GM20431 (cell line): Measurements from ENCODE around the gene COQ2.
"Not testable (repeated sequence)": the region's sequence is repeated elsewhere in the genome, so short reads cannot be mapped to it uniquely, and the experiment has no call there.

Source experiments
- in situ Hi-C: fragments of 300-500 bp; cut with MseI, MboI; formaldehyde crosslinking; loops from one replicate; pipeline ENCODE4 v1.15.0; 2020; ENCODE audit warnings: low sequenced_read_pairs; ENCODE audit not compliant: unreplicated experiment

The COQ2 gene

DNA sequence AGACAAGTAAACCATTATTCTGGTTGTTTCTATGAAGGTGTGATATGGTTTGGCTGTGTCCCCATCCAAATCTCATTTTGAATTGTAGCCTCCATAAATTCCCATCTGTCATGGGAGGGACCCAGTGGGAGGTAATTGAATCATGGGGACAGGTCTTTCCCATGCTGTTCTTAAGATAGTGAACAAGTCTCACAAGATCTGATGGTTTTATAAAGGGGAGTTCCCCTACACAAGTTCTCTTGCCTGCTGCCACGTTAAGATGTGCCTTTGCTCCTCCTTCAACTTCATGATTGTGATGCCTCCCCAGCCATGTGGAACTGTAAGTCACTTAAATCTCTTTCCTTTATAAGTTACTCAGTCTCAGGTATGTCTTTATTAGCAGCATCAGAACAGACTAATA lies 3.8 kb upstream of the COQ2 start:
- in situ Hi-C loops = not testable (repeated sequence)

DNA sequence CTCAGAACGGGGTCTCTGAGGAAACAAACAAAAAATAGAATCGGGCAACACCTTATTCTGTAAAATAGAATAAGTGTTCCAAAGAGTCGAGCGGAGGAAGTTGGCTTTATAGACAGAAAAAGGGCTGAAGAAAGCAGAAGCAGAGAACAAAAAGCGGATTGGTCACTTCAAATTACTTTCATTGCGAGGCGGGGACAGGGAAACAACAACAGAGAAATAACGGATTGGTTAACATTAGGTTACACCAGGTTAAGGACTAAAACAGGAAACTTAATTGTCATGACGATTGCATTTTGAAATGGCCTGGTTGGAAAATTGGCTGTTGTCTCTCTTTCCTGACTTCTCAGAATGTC lies 433 bp upstream of the COQ2 start:
- in situ Hi-C loops = no loop called here

DNA sequence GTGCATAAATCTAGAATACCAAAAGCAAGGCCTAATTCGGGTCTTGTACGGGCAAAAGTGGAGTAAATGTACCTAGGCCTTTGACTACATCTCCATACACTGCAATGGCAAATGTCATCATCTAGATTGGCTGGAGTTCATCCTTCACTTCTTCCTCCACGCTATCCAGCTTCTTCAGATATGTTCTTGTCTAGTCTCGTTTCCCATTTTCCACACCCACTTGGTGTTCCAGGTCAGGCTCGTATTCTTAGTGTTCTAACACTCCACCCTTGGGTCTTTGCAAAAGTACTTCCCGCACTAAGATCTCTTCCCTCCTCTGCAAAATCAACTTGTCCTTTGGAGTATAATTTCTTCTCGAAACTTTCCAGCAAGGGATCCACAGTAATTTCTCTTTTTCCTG lies 1.4 kb downstream of the COQ2 start:
- in situ Hi-C loops = no loop called here

DNA sequence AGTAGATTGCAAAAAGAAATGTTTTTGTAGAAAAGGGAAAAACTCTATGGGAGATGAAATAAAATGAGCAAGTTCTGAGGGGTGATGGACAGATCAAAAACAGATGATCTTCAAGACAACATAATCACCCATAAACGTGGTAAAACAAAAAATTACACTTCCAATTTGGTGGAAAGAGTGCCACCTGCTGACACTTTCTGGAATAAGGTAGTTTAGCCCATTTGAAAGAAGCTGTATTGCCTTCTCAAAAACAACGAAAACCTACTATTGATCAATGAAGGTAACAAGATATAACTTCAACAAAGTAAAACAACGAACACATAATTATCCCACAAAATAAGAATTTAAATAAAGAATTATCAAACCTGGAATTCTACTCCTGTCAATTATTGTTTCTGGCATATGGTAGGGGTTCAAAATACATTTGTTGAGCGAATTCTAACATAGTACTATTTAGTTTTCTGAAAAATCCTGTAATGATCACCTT lies 2.5 kb downstream of the COQ2 start:
- in situ Hi-C loops = no loop called here

DNA sequence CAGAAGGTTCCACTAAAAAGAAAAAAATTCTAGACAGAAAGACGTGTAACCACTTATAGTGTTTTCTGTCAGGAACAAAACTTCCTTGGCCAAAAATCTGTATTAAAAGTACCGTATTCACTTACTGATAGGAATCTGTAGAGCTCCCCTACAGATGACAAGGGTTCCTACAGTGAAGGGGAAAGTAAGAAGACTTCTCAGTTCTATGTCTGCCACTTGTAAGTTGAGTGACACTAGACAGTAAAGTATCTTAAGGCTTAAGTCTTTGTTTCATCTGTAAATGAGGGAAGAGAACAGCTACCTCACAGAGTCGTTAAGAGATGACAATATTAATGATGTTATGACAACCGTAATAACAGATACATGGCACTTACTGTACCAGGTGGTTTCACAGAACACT lies 3.3 kb downstream of the COQ2 start:
- in situ Hi-C loops = no loop called here

DNA sequence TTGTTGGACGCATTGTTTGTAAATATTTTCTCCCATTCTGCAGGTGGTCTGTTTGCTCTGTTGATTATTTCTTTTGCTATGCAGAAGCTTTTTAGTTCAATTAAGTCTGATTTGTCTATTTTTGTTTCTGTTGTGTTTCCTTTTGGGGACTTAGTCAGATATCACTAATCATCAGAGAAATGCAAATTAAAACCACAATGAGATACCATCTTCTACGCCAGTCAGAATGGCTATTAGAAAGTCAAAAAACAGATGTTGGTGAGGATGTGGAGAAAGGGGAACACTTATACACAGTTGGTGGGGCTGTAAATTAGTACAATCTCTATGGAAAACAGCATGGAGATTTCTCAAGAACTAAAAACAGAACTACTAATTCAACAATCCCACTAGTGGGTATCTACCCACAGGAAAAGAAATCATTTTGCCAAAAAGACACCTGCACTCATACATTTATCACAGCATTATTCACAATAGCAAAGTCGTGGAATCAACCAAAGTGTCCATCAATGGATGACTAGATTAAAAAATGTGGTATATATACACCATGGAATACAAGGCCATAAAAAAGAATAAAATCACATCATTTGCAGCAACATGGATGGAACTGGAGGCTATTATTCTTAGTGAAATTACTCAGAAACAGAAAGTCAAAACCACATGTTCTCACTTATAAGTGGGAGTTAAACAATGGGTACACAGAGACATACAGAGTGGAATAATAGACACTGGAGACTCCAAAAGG lies 8.1 kb downstream of the COQ2 start:
- in situ Hi-C loops = loop anchor here (10.0 kb wide), 1 partner anchor 222 kb away; no protein-coding TSS in a partner anchor

DNA sequence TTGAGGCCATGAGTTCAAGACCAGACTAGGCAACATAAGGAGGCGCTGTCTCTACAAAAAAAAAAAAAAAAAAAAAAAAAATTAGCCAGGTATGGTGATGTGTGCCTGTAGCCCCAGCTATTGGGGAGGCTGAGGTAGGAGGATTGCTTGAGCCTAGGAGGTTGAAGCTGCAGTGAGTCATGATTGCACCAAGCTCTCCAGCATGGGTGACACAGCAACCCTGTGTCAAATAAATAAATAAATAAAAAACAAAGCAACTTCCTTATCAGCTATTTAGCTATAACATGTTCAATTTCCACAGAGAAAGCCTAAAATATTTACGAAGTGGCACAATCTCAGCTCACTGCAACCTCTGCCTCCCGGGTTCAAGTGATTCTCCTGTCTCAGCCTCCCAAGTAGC lies 10.7 kb downstream of the COQ2 start:
- in situ Hi-C loops = loop anchor here (10.0 kb wide), 1 partner anchor 219 kb away; no protein-coding TSS in a partner anchor

DNA sequence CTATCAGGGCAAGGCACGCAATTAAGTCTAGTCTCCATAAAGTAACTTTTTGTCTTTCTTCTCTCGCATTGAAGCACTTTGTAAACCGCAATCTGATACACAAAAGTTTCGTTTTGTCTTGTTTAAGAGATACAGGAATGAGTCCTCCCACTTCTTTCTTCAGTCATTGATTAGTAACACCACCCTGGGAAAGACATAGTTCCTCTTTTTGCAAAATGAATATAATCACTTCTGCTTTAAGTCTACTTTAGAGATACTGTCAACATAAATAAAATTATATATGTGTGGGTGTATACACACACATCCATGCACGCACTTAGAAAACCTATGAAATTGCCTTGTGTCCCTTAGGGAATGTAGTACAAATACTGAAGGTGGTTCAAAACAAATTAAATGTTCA lies 11.7 kb downstream of the COQ2 start:
- in situ Hi-C loops = loop anchor here (10.0 kb wide), 1 partner anchor 218 kb away; no protein-coding TSS in a partner anchor

DNA sequence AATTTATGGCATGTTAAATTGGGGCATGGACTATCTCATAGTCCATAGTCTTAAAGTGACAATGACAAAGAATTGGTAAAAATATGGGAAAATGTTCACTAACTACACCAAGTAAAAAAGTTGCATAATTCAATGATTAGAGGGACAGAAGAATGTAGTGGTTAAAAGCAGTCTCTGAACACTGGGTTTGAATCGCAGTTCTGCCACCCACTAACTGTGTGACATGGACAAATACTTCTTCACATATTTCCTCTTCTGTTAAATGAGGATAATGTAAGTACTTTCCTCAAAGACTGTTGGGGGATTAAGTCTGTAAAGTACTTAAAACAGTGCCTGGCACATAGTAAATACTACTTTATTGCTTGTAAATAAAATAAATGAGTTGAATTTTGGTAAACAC lies 15.3 kb downstream of the COQ2 start:
- in situ Hi-C loops = no loop called here

DNA sequence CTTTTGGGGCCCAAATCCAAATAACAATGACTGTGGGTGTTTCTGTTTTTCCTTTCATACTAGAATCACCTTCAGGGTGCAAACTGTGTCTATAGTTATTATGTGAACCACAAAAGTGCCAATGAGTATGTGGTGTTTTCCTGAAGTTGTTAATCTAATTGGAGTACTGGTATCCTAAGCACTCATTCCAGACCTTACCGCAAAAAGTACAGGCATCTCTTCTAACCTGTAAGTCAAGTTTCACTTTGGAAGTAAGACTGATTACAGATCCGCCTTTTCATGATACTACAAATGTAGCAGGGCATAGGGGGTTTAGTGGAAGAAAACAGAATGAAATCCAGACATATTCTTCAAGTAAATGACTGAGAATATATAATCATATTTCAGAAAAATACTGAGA lies 16.1 kb downstream of the COQ2 start:
- in situ Hi-C loops = no loop called here

DNA sequence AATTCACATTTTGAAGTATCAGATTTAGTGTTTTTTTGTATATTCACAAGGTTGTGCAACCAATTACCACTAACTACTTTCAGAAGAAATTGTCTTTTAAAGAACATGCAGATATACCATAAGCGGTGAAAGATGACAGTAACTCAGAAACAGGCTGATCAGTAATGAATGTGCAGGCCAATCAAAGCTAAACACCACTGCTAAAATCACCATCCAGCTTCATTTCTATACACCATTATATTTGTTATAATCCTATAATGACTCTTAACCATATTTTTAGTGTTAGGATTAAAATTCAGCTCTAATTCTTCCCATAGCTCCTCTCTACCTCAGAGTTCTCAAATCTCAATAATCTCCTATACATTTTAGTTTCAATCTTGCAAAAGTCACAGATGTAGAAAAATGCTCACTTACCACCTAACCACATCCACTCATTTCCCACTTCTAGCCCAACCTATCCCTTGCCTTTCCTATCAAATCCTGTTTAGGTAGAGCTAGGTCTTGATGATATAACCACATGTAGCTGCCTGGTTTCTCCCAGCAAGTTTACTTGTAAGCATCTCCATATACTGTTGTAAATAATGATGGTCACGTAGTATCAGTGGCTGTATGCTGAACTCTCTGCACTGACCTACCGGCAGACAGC lies 16.6 kb downstream of the COQ2 start:
- in situ Hi-C loops = no loop called here

DNA sequence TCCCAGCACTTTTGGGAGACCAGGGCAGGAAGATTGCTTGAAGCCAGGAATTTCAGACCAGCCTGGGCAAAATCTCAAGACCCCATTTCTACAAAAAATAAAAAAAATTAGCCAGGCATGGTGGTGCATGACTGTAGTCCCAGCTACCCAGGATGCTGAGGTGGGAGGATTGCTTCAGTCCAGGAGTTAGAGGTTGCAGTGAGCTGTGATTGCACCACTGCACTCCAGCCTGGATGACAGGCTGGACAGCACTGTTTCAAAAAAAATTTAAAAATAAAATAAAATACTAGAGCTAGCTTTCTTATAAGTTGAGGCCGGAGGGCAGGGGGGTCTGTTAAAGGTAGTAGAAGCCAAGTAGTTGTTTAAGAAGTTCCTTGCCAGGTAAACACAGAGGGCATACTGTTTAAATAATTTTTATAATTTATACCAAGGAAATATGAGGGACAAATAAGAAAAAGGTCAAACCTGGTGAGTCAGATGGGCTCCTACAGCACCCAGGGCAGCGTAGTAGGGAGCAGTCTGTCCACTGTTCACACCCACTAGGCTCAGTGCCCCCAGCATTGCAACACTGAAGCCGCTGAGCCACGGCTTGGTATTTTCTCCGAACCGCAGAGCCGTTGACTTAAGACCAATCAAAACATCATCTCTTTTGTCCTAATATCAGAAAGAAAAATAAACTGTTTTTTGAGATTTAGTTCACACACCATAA lies 17.3 kb downstream of the COQ2 start:
- in situ Hi-C loops = no loop called here

DNA sequence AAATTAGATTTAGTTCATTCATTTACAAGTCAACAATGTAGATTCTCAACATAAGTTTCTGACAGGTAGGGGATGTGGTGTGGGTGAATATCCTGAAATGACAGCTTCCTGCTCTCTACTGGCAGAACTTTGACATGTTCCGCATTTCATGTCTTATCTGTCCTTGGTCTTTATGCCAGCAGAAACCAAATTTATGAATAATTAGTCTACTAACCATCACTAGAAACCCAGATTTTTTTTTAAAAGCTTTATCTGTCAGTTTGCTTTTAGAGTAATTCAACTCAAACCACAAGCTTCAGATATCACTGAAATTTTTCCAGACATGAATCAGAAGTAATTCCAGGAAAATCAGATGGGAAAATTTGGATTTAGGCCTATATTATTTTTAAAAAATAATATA lies 17.9 kb downstream of the COQ2 start:
- in situ Hi-C loops = no loop called here

DNA sequence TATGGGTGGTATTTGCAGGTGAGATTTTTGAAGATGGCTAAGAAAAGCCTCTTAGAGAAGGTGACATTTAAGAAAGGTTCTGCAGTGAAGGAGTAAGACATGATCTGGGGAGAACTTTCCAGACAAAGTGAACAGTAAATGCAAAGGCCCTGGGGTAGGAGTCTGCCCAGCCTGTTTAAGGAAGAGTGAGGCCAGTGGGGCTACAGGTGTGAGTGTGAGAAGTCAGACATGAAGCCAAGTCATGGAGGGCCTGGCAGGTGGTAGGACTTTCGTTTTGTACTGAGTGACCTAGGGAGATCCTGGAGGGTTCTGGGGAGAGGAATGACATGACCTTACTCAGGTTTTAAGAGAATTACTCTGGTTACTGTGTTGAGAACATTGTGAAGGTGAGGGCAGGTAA lies 21.5 kb downstream of the COQ2 start:
- in situ Hi-C loops = no loop called here

DNA sequence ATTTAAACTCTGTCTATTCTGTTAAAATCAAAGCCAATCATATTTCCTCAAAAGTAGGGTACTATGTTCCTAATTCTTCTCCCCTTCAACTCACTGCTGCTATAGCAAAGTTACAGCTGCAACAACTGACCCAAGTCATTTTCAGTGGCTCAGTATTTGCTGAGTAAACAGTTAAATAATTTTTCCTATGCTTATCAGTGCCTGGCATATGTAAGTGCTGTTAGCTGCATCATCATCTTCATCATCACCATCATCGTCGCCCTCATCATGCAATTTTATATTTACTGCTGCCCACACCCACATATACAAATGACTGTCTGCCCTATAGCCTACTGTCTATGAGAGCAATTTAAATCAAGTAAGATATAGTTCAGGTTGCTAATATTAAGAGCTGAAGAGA lies 21.9 kb downstream of the COQ2 start:
- in situ Hi-C loops = no loop called here

DNA sequence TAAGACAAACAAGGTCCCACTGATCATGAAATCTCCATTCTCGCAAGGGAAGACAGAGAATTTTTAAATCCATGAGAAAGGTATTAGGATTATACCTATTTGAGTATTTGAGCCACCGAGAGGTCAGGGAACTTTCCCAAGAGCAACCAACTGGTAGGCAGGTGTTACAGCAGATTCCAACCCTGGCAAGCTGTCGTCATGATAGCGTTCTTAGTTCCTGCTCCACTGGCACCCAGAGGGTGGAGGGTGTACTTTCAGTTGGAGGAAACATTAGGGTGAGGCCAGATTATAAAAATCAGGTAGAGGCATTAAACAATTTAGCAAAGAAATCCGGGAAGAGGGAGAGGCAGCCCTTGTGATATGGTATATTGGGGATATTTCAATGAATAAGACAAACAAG lies 23.3 kb downstream of the COQ2 start:
- in situ Hi-C loops = no loop called here

DNA sequence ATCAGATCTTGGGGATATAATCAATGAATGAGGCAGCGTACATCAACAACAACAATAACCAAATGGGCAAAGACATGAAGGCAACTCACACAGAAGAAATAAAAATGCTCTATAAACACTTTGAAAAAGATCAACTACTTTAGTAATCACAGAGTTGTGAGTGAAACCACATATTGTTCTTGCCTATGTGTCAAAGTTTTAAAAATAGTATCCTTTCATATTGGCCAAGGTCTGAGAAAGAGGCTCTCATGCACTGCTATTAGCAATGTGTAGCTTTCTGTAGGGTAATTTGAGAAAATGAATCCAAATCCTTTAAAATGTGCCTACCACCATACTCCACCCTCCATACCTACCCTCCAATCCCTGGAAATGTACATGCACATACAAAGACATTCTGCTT lies 25.0 kb downstream of the COQ2 start:
- in situ Hi-C loops = no loop called here

DNA sequence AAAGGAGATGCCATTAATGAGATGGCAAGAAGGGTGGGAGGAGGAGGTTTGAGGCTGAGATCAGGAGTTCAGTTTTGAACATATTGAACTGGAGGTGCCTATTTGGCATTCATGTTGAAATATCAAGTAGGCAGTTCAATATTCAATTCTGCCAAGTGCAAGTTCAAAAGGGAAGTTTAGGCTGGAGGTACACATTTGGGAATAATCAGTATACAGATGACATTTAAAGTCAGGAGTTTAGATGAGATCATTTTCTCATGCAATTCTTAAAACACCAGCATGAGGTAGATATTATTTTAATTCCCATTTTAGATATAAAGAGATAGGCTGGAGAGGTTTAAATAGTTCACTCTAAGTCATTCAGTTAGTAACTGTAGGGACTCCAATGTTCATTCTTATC lies 26.1 kb downstream of the COQ2 start:
- in situ Hi-C loops = no loop called here

DNA sequence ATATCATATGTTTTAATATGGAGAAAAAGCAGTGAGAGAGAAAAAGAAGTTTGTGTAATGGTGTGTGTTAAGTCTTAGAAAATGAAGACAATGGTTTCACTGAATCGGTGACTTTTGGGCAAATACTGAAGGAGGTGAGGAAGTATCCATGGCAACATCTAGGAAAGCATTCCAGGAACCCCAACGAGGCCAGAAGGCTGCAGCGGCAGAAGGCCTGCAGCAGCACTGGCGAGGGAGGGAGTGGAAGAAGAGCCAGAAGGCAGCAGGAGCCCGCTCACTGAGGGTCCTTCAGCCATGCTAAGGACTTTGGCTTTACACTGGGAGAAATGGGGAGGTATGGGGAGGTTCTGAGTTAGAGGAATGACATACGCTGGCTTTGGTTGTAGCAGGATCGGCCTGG lies 26.8 kb downstream of the COQ2 start:
- in situ Hi-C loops = no loop called here

DNA sequence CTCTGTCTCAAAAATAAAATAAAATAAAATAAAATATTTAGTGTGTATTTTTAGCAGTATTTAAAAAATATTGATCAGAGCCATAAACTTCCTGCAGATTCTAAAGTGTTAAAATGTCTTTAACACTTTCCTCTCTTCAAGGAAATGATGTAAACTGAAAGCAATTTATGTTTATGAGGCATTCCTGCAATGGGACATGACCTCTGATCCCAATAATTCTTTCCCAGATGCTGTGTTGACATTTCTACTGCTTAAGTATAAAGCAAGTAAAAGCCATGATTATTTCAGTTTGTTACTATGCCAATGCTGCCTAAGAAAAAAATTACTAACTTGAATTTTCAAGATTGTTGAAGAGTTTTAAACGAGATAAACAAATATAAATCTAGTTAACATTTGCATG lies 29.0 kb downstream of the COQ2 start:
- in situ Hi-C loops = no loop called here

DNA sequence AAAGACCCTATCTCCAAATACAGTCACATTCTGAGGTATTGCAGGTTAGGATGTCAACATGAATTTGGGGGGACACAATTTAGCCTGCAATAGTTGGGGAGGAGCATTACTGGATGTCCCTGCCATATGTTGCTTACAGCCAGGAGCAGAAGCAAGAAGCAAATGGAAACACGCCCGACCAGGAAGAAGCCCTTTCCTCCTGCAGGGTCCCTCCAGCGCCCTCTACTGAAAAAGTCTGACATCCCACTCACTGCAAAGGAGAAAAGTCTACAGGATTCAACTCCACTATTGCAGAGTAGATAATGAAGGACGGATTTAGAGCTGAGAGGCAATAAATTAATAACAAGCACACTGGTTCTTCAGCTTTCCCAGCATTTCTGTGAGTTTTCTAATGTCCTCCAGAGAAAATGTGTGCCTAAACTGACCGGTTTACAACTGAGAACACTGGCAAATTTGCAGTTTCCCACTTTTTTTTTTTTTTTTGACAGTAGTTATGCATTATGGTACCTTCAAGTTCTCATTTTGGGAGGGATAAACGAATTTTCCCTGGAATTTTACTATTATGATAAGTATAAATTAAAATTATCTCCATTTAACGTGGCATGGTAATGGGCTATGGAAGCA lies 31.7 kb downstream of the COQ2 start:
- in situ Hi-C loops = no loop called here
